GM20000 (cell line): Measurements from ENCODE around the gene PNPLA5.

ENCODE experiments used
- DNase-seq: peaks from one replicate; pipeline ENCODE4 v3.0.0; 2012; ENCODE audit warnings: low spot score
- TF ChIP-seq, protein P1 (sequence below): IDR thresholded peaks from 2 replicates; pipeline ENCODE4 v1.5.1; 2012; ENCODE audit warnings: mild to moderate bottlenecking, control low read depth; ENCODE audit errors: extremely low read depth, missing control alignments

Gene PNPLA5

DNA sequence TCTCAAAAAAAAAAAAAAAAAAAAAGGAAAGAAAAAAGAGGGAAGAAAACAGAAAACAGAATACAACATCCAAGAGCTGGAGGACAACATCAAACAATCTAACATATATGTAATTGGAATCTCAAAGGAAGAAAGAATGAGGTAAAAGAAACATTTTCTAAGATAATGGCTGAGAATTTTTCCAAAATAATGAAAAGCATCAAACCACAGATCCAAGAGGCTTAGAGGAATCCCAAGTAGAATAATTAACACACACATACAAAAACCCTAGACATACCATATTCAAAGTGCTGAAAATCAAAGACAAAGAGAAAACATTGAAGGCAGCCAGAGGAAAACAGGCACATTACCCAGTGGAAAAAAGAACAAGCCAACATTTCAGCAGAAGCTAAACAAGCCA lies 34.4 kb downstream of the PNPLA5 start:
- DNase-seq: no peak
- TF ChIP-seq, protein P1, sequence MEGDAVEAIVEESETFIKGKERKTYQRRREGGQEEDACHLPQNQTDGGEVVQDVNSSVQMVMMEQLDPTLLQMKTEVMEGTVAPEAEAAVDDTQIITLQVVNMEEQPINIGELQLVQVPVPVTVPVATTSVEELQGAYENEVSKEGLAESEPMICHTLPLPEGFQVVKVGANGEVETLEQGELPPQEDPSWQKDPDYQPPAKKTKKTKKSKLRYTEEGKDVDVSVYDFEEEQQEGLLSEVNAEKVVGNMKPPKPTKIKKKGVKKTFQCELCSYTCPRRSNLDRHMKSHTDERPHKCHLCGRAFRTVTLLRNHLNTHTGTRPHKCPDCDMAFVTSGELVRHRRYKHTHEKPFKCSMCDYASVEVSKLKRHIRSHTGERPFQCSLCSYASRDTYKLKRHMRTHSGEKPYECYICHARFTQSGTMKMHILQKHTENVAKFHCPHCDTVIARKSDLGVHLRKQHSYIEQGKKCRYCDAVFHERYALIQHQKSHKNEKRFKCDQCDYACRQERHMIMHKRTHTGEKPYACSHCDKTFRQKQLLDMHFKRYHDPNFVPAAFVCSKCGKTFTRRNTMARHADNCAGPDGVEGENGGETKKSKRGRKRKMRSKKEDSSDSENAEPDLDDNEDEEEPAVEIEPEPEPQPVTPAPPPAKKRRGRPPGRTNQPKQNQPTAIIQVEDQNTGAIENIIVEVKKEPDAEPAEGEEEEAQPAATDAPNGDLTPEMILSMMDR: no peak

DNA sequence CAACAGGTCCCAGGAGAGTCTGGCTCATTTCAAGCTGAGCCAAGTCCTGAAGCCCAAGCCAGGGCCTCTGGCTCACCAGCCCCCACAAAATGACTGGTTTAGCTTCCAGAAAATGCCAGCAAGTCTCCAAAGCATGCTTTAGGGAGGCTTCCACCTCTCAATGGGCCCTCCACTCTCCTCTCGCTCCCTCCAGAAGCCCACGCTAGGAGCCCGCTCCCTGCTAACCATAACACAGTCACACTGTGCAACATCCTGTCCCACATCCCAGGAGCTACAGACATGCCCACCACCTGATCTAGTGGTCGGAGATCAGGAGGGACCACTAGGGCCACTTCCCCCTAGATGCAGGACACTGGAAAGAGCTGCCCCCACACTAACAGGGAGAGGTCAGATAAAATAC lies 36.4 kb downstream of the PNPLA5 start:
- TF ChIP-seq, protein P1: no peak
- DNase-seq: no peak

DNA sequence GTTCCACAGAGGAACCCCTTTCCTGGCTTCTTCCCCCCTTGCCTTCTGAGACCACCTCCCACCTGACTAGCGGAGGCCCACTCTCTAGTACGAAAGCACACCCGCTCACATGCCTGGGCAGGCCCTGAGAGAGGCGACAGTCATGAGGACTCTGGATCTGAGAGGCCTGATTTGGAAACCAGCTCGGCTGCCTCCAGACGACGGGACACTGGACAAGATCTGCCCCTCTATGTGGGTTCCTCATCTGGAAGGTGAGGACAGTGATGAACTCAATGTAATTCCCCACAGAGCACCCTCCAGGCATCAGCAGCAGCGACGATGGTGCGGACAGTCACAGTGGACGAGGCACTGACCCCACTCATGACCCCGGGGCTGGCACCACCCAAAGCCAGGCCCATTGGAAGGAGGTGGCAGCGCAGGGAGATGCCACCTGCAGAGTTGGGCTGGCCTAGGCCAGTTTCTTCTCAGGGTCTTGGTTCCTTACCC lies 37.0 kb downstream of the PNPLA5 start:
- DNase-seq: no peak
- TF ChIP-seq, protein P1: no peak

DNA sequence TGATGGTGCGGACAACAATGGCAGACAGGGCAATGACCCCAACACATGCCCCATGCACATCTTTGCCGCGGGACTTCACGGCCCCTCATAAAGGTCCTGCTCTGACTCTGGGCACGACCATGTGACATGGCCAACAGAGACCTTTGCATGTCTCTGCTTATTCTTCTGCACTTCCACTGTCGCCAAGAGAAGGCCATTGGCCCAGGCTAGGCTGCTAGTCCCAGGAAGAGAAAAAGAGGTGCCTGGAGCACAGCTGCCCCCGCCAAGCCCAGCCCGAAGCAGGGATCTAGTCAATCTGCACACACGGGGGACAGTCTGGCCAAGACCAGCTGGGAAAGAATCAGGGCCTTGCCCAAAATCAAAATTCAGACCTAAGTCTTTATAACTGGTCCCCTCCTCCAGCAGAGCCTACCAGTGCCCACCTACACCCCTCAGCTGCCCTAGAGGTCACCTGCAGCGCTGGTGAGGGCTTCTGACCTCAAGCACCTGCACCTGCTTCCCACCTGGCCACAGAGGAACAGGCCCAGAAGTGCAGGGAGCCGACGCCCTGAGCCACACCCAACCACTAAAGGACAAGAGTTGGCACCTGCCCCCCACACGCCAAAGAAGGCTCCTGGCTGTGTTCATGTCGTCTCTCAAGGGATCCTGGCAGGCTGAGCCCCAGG lies 37.6 kb downstream of the PNPLA5 start:
- TF ChIP-seq, protein P1: no peak
- DNase-seq: no peak

DNA sequence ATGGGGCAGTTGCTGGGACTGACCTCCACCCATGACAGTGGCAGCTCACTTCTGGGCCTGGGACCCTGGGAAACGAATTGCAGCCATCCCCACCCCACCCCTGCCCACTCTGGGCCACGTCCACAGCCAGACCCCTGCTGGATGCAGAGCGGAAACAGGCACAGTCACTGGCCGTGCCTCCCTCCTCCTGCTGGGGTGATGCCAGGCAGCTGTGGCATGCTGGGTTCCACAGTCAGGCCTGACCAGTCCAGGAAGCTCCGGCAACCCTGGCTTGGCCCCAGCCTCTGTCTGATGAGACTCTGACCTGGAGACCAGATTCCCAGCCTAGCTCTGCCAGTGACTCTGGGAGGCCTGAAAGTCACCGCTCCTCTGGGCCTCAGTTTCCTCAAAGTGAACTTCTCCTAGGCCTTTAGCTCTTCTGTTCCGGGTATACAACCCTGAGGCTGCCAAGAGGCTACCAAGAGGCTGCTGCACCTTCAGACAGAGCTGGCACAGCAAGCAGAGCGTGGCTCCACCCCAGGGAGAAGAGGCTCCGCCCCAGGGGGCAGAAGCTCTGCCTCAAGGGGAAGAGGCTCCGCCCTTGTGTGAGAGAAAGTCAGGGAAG lies 38.4 kb downstream of the PNPLA5 start:
- no peak for DNase-seq

DNA sequence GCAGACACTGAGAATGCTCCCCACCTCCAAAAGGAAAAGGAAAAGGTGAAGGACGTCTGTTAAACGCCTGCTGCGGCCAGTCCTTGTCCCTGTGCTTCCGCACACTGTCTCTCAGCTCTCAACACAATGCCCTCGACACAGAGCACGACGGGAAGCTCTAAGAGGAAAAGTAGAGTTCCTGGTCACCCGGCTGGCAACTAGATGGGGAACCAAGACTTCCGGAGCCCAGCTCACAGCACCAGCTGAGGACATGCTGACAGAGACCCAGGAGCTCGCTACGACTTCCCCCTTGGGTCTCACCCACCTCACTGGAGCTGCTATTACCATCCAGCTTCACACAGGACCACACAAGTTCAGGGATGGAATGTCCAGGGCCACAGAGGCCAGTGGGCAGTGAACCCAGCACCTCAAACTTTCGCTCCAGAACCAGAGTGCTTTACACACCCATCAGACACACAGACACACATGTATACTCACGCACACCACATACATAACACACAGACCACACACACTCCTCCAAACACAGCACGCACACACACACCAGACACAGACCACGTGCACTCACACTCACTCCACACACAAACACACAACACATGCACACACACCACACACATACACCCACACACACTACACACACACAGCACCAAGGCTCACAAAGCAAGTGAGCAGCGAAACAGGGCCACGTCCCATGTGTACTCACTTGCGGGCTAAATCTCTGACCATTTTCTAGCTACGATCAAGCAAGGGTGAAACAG lies 39.1 kb downstream of the PNPLA5 start:
- no peak for DNase-seq

More for the DNA sequence above, 38.4 kb downstream of the PNPLA5 start:
- TF ChIP-seq, protein P1: no peak

More for the DNA sequence above, 39.1 kb downstream of the PNPLA5 start:
- TF ChIP-seq, protein P1: no peak
